ENCODE data around the gene PTMA. TPM values are rescaled to one million over a fixed set of nuclear protein-coding genes. Genes with fewer than 3 reads are reported as not detected.

The PTMA gene
- polyA plus RNA-seq, 4 donors, result 1,019 to 2,156 (median 1,113) TPM

GRCh38 chr2:231714639-231715498 is 6.5 kb downstream of the PTMA start:
- Histone ChIP-seq H3K27ac (ENCODE audit: low read depth in 1 of 3, low read length in 2 of 3) (peak overlapping the region in 1 of 3 donors; percentile 79), H3K36me3 (ENCODE audit: control insufficient read depth in 3 of 3, insufficient read depth in 2 of 3, low read depth in 1 of 3, low read length in 3 of 3) (peaks cover 8 to 46% (median 8%) of the 10 kb centered on the region in 3 donors)

DNA sequence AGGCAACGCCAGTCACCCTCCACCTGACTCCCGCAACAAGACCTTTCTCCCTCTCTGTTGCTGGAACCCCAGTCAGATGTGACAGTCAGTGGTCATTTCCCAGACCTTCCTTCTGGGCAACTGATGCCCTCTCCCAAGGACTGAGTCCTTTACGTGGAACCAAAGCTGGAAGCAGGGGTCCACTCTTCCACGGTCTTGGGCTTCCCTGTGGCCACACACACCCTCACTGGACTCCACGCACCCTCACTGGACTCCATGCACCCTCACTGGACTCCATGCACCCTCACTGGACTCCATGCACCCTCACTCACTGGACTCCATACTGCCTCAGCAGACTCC is 7.1 kb downstream of the PTMA start:
- Histone ChIP-seq H3K9me3 (ENCODE audit: control insufficient read depth in 2 of 2, insufficient read depth in 1 of 2, low read depth in 1 of 2, low read length in 1 of 2) (peaks cover 0 to 2% of the 10 kb centered on the region in 2 donors), H3K4me1 (ENCODE audit: control insufficient read depth in 3 of 3, insufficient read depth in 2 of 3, low read depth in 1 of 3, low read length in 2 of 3) (peaks cover 0 to 17% (median 8%) of the 10 kb centered on the region in 3 donors), H3K36me3 (ENCODE audit: control insufficient read depth in 3 of 3, insufficient read depth in 2 of 3, low read depth in 1 of 3, low read length in 3 of 3) (peaks cover 8 to 45% (median 8%) of the 10 kb centered on the region in 3 donors), H3K27me3 (ENCODE audit: control insufficient read depth in 3 of 3, insufficient read depth in 3 of 3, low read length in 3 of 3) (no peaks in the 10 kb centered on the region), H3K4me3 (ENCODE audit: low read depth in 1 of 3, low read length in 3 of 3) (no peak overlapping the region), H3K27ac (ENCODE audit: low read depth in 1 of 3, low read length in 2 of 3) (no peak overlapping the region)
- 42 to 54% (median 42%) methylated on average over 5 of the region's 5 CpGs for WGBS, 3 donors
- FAIRE-seq, result no peak
- no peak for DNase-seq

More at GRCh38 chr2:231714639-231715498, 6.5 kb downstream of the PTMA start:
- H3K27me3 ChIP-seq (ENCODE audit: control insufficient read depth in 3 of 3, insufficient read depth in 3 of 3, low read length in 3 of 3), result no peaks in the 10 kb centered on the region
- FAIRE-seq (no peak), DNase-seq (peak; percentile 72 to 84)
- H3K9me3 ChIP-seq (ENCODE audit: control insufficient read depth in 2 of 2, insufficient read depth in 1 of 2, low read depth in 1 of 2, low read length in 1 of 2), result peaks cover 0 to 2% of the 10 kb centered on the region in 2 donors
- H3K4me3 ChIP-seq (ENCODE audit: low read depth in 1 of 3, low read length in 3 of 3), result no peak overlapping the region
- WGBS, 3 donors, result 54 to 59% (median 57%) methylated on average over 17 of the region's 17 CpGs
- peaks cover 0 to 17% (median 8%) of the 10 kb centered on the region in 3 donors for H3K4me1 ChIP-seq (ENCODE audit: control insufficient read depth in 3 of 3, insufficient read depth in 2 of 3, low read depth in 1 of 3, low read length in 2 of 3)

- Histone ChIP-seq H3K27ac (ENCODE audit: low read depth in 1 of 3, low read length in 2 of 3) (no peak overlapping the region), H3K4me1 (ENCODE audit: control insufficient read depth in 3 of 3, insufficient read depth in 2 of 3, low read depth in 1 of 3, low read length in 2 of 3) (peaks cover 0 to 17% (median 8%) of the 10 kb centered on the region in 3 donors), H3K9me3 (ENCODE audit: control insufficient read depth in 2 of 2, insufficient read depth in 1 of 2, low read depth in 1 of 2, low read length in 1 of 2) (peaks cover 0 to 2% of the 10 kb centered on the region in 2 donors), H3K36me3 (ENCODE audit: control insufficient read depth in 3 of 3, insufficient read depth in 2 of 3, low read depth in 1 of 3, low read length in 3 of 3) (peaks cover 8 to 39% (median 8%) of the 10 kb centered on the region in 3 donors), H3K4me3 (ENCODE audit: low read depth in 1 of 3, low read length in 3 of 3) (no peak overlapping the region), H3K27me3 (ENCODE audit: control insufficient read depth in 3 of 3, insufficient read depth in 3 of 3, low read length in 3 of 3) (no peaks in the 10 kb centered on the region)
- WGBS, 3 donors, result 90 to 97% (median 93%) methylated on average over 8 of the region's 8 CpGs
- no peak for DNase-seq
- FAIRE-seq, result no peak
These were observed 7.8 kb downstream of the PTMA start for GRCh38 chr2:231715988-231716616.

DNA sequence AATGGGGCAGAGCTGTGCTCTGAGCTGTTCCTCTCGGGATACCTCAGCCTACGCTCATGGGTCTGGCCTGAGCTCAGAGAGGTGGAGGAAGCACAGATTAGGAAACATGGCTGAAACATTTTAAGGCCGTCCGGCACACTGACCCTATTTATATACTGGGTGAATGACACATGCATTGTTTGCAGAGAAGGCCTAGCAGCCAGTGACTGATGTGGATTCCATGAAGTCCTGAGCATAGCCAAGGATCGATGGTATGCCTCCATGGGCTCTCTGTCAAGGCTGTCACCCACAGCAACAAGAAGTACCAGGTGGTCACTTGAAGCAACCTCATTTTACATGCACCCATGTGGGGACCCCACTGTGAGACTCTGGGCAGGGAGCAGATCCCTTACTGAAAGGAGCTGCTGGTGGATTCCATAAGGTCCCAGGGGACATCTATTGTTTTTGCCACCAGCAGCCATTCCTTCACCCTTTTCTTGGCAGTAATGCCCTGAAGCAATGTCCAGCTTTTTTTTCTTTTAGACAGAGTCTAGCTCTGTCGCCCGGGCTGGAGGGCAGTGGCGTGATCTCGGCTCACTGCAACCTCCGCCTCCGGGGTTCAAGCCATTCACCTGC is 8.4 kb downstream of the PTMA start:
- Histone ChIP-seq H3K27me3 (ENCODE audit: control insufficient read depth in 3 of 3, insufficient read depth in 3 of 3, low read length in 3 of 3) (no peaks in the 10 kb centered on the region), H3K27ac (ENCODE audit: low read depth in 1 of 3, low read length in 2 of 3) (no peak overlapping the region), H3K4me1 (ENCODE audit: control insufficient read depth in 3 of 3, insufficient read depth in 2 of 3, low read depth in 1 of 3, low read length in 2 of 3) (peaks cover 0 to 13% (median 5%) of the 10 kb centered on the region in 3 donors), H3K9me3 (ENCODE audit: control insufficient read depth in 2 of 2, insufficient read depth in 1 of 2, low read depth in 1 of 2, low read length in 1 of 2) (peaks cover 0 to 2% of the 10 kb centered on the region in 2 donors), H3K4me3 (ENCODE audit: low read depth in 1 of 3, low read length in 3 of 3) (no peak overlapping the region), H3K36me3 (ENCODE audit: control insufficient read depth in 3 of 3, insufficient read depth in 2 of 3, low read depth in 1 of 3, low read length in 3 of 3) (peaks cover 5 to 32% (median 7%) of the 10 kb centered on the region in 3 donors)
- FAIRE-seq (no peak), DNase-seq (no peak)
- WGBS, 3 donors, result 89 to 92% (median 92%) methylated on average over 11 of the region's 11 CpGs

GRCh38 chr2:231717281-231718171 is 9.2 kb downstream of the PTMA start:
- Histone ChIP-seq H3K9me3 (ENCODE audit: control insufficient read depth in 2 of 2, insufficient read depth in 1 of 2, low read depth in 1 of 2, low read length in 1 of 2) (peaks cover 0 to 2% of the 10 kb centered on the region in 2 donors), H3K27ac (ENCODE audit: low read depth in 1 of 3, low read length in 2 of 3) (no peak overlapping the region), H3K27me3 (ENCODE audit: control insufficient read depth in 3 of 3, insufficient read depth in 3 of 3, low read length in 3 of 3) (no peaks in the 10 kb centered on the region), H3K4me3 (ENCODE audit: low read depth in 1 of 3, low read length in 3 of 3) (no peak overlapping the region), H3K36me3 (ENCODE audit: control insufficient read depth in 3 of 3, insufficient read depth in 2 of 3, low read depth in 1 of 3, low read length in 3 of 3) (peaks cover under 1 to 25% (median under 1%) of the 10 kb centered on the region in 3 donors), H3K4me1 (ENCODE audit: control insufficient read depth in 3 of 3, insufficient read depth in 2 of 3, low read depth in 1 of 3, low read length in 2 of 3) (peaks cover 0 to 6% (median under 1%) of the 10 kb centered on the region in 3 donors)
- DNase-seq (no peak), FAIRE-seq (no peak)
- 80 to 96% (median 94%) methylated on average over 13 of the region's 13 CpGs for whole genome bisulfite sequencing, 3 donors

DNA sequence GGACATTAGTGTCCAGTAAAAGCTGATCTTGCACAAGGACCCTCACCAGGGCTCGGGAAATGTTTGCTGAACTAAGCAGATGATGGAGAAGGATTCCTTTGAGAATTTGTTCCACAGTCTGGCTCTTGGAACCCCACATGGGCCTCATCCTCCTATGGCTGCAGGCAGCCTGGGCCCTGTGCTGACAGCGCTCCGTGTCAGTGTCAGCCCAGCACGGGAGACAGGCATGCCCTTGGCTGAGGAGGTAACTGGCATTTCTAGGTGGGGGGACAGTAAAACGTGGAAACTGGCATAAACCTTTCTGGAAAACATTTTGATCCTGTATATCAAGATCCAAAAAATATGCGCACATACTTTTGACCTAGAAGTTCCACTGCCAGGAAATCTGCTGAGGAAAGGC is 10.5 kb downstream of the PTMA start:
- Histone ChIP-seq H3K27me3 (ENCODE audit: control insufficient read depth in 3 of 3, insufficient read depth in 3 of 3, low read length in 3 of 3) (no peaks in the 10 kb centered on the region), H3K36me3 (ENCODE audit: control insufficient read depth in 3 of 3, insufficient read depth in 2 of 3, low read depth in 1 of 3, low read length in 3 of 3) (peaks cover 0 to 18% (median 0%) of the 10 kb centered on the region in 3 donors)
- FAIRE-seq, result no peak

GRCh38 chr2:231720292-231720986 is 12.1 kb downstream of the PTMA start:
- 83 to 91% (median 89%) methylated on average over 7 of the region's 7 CpGs for WGBS, 3 donors
- DNase-seq (no peak), FAIRE-seq (no peak)
- H3K36me3 ChIP-seq (ENCODE audit: control insufficient read depth in 3 of 3, insufficient read depth in 2 of 3, low read depth in 1 of 3, low read length in 3 of 3), result peaks cover 0 to 4% (median 2%) of the 10 kb centered on the region in 3 donors
- H3K27ac ChIP-seq (ENCODE audit: low read depth in 1 of 3, low read length in 2 of 3), result no peak overlapping the region
- no peaks in the 10 kb centered on the region for H3K27me3 ChIP-seq (ENCODE audit: control insufficient read depth in 3 of 3, insufficient read depth in 3 of 3, low read length in 3 of 3)
- H3K4me1 ChIP-seq (ENCODE audit: control insufficient read depth in 3 of 3, insufficient read depth in 2 of 3, low read depth in 1 of 3, low read length in 2 of 3), result no peaks in the 10 kb centered on the region
- peaks cover 0 to 2% of the 10 kb centered on the region in 2 donors for H3K9me3 ChIP-seq (ENCODE audit: control insufficient read depth in 2 of 2, insufficient read depth in 1 of 2, low read depth in 1 of 2, low read length in 1 of 2)
- no peak overlapping the region for H3K4me3 ChIP-seq (ENCODE audit: low read depth in 1 of 3, low read length in 3 of 3)

More for the DNA sequence above, 10.5 kb downstream of the PTMA start:
- Histone ChIP-seq H3K4me1 (ENCODE audit: control insufficient read depth in 3 of 3, insufficient read depth in 2 of 3, low read depth in 1 of 3, low read length in 2 of 3) (no peaks in the 10 kb centered on the region), H3K27ac (ENCODE audit: low read depth in 1 of 3, low read length in 2 of 3) (no peak overlapping the region), H3K4me3 (ENCODE audit: low read depth in 1 of 3, low read length in 3 of 3) (no peak overlapping the region), H3K9me3 (ENCODE audit: control insufficient read depth in 2 of 2, insufficient read depth in 1 of 2, low read depth in 1 of 2, low read length in 1 of 2) (peaks cover 0 to 2% of the 10 kb centered on the region in 2 donors)
- WGBS, 3 donors, result 81 to 82% (median 82%) methylated on average over 6 of the region's 6 CpGs
- no peak for DNase-seq
